DMS 273 (cell line): ENCODE data around the gene PARVB.
"Not testable (repeated sequence)": the region's sequence is repeated elsewhere in the genome, so short reads cannot be mapped to it uniquely, and the experiment has no call there.

Experiments used
- DNase-seq: peaks from one replicate; lab custom pipeline; 2025; ENCODE audit not compliant: unreplicated experiment; lab: John Stamatoyannopoulos, UW

The PARVB gene

DNA sequence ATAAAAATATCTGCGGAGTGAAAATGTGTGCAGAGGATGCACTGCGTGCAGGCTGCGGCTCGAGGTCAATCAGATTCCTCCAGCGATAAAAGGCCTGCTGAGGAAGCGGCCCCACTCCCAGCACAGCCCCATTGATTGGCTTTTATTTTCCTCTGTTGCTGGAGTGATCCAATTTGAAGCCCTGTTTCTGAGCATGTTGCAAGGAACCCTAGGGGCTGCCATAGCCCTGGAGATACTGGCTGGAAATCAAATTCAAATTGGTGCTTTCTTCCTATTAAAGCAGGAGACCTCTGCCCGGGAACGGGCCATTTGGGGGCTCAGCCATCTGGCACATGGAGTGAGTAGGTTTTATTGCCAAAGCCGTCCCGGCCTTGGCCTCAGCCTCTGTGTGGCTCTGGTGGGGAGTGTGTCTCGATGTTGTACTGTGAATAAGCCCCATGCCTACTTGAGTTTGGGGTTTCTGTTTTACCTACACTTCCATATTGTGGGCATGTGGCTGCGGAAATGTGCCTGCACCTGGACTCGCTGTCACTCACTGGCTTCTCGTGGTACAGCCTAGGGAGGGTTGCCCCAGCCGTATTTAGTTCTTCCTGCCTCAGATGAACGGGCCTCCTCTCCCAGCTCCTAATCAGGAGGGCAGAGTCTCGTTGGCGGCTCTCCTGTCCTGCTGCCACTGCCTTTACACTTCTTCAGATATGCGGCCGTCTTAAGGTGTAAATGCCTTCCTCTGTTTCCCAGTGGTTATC is 25.6 kb downstream of the PARVB start:
- DNase-seq, result peak; percentile 81

DNA sequence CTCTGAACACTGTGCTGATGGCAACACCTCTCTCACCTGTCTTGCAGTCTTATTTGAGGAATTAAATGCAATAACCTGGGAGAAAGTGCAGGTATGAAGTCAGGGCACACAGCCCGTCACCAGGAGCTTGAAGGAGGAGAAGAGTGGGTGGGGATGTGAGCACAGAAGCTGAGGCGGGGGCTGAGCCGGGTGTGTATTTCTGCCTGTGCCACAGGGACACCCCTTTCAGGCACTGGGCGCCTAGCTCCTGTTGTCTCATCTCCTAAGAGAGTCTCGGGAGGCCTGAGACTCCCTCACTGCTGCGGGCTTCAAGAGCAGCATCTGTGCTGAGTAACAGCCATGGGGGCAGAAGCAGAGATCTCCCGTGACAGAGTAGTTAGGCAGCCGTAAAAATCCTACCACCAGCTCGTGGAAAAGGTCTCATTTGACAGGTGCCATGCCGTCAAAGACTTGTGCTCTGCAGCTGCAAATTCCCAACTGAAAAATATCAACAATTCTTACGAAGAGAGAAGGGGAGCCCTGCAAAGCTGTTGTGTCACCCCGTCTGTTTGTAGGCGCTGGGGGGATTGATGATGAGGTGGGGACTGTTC is 26.8 kb downstream of the PARVB start:
- no peak for DNase-seq

DNA sequence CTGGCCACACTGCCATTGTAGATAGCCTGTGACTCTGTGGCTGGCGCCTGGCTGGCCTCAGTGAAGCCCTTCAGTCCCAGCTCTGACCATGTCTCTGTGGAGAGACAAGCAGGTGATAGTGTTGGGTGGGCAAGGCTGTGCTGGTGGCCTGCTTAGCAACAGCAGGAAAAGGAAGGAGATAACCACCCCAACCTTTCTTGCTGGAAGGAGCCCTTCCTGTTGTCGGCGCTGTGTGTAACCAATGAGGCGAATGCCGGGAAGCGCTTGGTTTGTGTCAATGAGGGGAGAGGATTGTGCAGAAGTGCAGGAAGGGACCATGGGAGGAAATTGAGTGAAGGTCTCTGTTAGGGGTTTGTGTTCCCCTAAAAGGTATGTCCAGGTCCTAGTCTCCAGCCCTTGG is 27.3 kb downstream of the PARVB start:
- no peak for DNase-seq

DNA sequence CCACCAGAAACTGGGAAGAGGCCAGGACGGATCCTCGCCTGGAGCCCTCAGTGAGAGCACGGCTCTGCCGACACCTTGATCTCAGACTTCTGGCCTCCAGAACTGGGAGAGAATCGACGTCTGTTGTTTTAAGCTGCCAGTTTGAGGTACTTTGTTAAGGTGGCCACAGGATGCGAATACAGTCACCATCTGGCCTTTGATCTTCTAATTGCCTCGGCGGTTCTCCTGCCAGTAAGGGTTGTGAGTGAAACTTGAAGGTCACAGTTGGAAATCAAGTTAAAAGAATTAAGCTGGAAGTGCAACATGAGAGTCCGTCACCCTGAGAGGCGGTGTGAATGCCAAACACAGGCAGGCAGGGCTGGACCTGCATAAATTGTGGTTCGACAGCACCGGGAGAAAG is 27.9 kb downstream of the PARVB start:
- DNase-seq, result peak; percentile 45

DNA sequence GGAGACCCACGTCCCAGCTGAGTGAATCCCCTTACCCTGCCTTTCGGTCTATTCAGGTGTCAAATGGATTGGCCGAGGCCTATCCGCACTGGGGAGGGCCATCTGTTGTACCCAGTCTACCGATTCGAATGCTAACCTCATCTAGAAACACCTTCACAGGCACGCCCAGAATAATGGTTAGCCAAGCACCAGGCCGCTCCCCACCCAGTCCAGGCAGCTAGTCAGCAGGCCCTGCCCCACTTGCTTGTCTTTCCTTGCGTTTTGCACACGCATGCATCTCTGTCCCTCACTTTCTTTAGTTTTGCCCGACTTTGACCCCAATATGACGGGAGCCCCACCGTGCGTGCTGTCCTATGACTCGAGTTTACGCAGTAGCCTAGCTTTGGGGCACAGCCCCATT is 31.7 kb downstream of the PARVB start:
- DNase-seq, result no peak

DNA sequence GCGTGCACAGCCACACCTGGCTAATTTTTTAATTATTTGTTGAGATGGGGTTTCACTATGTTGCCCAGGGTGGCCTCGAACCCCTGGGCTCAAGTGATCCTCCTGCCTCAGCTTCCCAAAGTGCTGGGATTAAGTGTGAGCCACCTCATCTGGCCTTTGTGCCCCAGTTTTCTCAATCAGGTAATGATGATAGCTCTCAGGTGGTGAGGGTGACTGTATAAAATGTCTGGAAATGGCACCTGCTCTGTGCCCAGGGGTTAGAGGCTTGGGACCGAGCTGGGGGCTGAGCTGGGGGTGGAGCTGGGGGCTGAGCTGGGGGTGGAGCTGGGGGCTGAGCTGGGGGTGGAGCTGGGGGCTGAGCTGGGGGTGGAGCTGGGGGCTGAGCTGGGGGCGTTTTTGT is 32.5 kb downstream of the PARVB start:
- not testable (repeated sequence) for DNase-seq

DNA sequence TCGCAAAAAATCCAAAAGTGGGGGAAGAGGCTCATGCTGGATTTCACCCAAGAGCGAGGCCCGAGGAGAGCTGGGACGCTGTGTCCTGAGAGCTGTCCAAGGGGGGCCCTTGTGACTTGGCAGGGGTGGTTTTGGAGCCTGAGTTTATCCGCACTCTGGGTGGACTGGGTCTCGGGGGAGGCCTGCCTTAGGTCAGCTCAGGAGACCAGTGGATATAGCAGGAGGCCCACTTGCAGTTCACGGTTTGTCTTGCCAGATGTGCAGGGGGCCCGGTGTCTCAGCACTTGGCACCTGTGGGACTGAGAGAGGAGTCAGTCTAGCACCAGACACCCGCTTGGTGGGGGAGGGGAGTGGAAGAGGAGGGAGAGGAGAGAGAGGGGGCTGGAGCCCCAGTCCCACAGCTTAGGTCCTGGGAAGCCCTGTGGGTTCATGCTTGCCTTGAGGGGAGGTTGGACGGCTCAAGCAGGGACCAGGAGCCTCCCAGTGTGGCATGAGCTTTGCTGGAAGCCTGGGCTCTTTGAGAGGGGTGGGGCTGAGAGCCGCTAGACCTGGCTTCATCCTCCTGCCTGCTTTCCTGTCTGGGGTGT is 33.4 kb downstream of the PARVB start:
- no peak for DNase-seq

DNA sequence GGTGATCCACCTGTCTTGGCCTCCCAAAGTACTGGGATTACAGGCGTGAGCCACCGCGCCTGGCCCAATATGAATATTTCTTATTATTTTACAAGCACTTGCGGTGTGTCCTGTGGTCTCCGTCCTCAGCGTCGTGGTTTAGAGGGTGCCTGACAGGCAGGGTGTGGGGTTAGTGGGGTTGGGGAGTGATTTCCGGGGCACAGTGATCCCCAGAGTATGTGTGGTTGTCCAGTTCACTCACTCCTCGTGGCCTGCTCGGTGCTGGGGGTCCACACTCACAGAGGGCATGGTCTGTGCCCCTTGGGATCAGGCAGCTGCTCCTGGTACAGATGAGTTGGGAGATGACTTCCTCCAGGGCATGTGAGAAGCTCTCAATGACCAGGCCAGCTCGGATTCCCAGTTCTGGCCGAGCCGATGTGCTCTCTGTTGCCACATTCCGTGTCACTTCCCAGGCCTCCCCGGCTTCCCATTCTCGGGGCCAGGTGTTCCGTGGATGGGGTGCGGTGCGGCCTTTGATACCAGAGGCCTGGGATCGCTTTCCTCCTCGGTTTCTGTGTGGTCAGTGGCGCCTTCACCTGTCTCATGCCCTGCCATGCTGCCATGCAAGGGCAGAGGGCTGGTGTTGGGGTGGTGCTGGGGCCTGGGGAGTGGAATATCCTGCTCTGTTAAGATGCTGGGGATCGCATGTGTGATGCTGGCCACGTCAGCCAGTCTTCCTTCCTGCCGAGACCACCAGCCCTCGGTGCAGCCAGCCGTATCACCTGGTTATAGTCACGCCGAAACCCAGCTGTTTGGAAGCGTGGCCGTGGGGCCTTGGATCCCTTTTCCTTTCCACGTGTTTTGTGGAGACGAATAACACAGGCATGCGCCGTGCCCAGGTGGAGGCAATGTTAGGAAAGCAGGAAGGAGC is 39.6 kb downstream of the PARVB start:
- no peak for DNase-seq

DNA sequence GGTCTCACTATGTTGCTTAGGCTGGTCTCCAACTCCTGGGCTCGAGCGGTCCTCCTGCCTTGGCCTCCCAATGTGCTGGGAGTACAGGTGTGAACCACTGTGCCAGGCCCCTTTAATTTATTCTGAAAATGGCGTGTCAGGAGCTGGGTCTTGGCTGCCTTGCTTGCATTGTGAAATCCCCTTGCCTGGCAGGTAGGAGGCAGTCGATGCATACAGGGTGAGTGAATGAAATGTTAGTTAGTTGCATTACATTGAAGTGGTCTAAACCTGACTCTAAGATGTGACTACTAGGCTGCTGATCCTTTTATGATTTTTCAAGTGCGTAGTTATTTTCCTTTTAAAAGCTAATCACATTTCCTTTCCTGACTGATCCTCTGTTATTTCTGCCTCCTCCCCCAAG is 42.9 kb downstream of the PARVB start:
- DNase-seq, result no peak

DNA sequence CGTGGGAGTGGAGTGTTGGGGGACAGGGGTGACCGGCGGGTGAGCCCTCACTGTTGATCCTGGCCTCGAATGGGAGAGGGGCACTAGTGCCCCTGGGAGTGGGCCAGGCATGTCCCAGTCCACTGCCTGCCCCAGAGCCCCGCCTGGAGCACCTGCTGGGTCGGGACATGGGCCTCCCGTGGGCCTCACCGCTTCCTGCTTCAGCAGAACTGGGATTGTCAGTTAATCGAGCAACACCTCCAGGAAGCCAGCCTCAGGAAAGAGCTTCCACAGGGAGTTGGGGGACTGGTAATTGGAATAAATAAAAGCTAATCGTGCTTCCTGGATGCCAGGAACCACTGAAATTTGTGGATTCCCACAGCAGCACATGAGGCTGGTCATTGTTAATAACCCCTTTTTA is 43.8 kb downstream of the PARVB start:
- no peak for DNase-seq

DNA sequence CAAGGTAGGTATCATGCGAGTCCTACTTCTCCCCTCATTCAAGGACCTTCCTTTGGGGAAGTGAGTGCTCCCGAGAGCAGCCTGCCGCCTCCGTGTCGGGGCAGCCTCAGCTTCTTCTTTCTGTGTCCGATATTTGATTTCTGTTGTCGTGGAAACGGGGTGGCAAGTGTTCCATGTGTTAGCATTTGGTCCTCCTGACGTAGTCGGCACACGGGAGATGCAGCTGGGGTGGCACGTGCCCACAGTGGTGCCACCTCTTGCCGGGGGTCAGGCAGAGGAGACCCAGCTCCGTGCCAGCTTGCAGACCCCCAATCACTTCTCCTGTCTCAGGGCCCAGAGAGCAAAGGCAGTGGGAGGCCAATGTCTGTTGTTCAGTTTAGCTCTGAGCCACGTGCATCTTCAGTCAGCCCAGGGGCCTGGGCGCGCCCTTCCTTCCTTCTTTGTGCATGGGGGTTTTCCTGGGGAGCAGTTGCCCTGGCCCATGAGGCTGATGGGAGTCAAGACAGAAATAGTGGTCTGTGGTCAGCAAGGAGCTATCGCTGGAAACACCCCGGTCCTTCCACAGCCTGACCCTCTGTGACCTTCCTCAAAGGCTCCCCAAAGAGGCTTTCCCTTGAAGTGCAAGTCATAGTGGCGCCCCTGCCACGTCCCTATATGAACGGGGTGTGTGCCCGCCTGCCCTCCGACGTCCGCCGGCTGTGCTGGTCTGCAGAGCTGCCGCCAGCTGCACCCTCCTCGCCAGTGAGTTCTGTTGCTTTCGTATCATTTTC is 44.5 kb downstream of the PARVB start:
- no peak for DNase-seq

DNA sequence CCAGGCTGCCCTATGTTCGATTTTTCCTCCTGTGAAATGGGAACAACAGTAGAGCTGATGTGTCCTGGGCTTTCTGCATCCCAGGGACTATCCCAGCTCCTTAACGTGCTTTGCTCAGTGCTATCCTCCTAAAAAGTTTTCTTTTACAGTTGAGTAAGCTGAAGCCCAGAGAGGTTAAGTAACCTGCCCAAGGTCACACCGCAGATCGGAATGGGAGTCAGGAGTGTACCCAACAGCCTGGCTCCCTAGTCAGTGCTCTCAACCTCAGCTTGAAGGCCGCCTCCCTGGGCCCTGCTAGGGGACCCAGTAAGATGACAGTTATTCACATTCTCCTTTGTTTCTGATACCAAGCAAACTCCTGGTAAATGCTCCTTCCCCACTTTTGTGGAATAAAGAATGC is 45.9 kb downstream of the PARVB start:
- no peak for DNase-seq

DNA sequence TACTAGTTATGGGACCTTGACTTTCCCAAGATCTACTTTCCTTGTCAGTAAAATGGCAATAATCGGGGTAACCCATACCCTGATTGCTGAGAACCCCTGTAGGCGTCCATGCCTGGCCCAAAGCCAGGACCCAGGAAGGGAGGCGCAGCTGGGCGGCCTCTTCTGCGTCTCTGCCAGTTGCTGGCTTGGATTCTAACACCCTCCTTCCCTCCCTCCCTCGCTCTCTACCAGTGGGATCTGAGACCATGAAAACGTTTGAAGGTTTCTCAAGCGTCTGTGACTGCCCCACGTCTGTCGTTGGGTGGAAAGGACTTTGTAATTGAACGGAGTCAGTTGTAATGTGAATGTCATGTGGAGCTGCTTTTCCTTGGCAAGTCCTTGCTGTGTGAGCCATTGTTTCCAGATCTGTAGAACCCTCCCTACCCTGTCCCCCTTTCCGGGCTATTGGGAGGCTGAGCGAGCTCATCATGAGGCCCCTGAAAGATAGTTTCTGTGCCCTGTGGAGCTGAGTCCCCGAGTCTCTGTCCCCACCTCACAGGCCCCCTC is 47.8 kb downstream of the PARVB start:
- DNase-seq, result no peak

DNA sequence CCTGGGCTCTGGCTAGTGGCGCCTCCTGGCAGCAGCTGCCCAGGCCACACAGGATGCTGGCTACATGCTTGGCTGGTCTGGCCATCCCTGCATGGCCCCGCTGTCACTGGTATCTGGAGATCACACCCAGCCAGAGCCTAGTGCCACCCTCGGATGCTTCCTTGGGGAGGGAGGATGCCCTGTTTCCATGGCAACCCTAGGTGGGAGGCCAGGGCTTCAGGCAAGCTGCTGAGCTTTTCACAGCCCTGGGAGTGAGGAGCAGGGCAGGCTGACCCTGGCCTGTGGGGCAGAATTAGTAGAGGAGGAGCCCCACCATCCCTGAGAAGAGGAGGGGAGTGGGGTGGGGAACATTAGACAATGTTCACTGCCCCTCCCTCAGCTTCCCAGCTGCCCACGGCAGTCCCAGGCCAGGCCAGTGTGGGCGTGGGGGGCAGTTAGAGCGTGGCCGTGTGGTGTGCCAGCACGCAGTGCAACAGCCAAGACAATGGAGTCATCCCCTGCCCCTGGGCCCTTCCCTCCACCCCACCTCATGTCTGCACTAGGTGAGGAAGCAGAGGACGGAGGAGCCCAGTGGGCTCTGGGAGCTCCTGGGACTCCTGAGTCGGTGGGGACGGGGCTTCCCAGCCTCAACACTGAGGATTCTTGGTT is 50.4 kb downstream of the PARVB start:
- no peak for DNase-seq

DNA sequence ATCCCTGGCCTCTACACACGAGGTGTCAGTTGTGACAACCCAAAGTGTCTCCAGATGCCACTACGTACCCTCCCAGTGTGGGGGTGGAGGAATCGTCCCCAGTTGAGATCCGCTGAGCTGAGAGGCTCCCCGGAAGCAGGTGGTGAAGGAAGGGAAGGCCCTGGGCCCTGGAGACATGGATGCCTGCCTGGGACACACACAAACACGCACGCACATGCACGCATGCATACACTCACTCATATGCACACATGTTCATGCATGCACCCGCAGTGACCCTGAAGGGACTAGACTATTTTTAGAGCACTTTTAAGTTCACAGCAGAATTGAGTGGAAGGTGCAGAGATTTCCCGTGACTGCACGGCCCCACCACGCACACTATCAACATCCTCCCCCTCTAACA is 50.9 kb downstream of the PARVB start:
- DNase-seq, result no peak

DNA sequence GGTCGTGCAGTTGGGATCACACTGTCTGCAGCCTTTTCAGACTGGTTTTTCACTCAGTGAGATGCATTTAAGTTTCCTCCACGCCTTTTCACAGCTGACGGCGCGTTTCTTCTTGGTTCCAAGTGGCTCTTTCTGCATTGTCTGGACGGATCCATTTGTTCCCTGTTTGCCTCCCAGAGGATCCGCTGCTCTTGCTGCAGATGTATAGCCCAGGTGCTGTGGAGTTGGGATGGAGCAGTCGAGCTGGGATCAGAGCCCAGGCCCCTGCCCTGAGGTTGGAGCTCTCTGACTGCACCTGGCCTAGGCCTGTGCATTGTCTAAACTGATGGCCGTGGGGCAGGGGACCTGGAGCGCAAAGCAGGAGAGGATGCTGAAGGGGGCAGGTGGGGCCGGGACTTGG is 51.6 kb downstream of the PARVB start:
- no peak for DNase-seq

DNA sequence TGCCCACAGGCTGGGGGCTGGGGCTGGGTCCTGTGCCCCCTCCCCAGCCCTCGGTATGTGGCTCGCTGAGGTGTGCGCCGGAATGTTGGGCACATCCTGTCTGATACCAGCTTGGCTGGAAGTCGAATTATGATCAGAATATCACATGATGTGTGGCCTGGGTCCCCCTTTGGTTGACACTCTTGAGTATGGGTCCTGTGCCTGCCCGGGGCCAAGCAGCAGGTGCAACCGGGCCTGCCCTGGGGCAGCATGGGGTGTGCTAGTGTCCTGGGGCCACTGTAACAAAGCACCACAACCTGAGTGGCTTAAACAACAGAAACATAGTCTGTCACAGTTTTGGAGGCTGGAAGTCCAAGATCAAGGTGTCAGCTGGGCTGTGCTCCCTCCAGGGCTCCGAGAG is 52.7 kb downstream of the PARVB start:
- DNase-seq, result no peak

DNA sequence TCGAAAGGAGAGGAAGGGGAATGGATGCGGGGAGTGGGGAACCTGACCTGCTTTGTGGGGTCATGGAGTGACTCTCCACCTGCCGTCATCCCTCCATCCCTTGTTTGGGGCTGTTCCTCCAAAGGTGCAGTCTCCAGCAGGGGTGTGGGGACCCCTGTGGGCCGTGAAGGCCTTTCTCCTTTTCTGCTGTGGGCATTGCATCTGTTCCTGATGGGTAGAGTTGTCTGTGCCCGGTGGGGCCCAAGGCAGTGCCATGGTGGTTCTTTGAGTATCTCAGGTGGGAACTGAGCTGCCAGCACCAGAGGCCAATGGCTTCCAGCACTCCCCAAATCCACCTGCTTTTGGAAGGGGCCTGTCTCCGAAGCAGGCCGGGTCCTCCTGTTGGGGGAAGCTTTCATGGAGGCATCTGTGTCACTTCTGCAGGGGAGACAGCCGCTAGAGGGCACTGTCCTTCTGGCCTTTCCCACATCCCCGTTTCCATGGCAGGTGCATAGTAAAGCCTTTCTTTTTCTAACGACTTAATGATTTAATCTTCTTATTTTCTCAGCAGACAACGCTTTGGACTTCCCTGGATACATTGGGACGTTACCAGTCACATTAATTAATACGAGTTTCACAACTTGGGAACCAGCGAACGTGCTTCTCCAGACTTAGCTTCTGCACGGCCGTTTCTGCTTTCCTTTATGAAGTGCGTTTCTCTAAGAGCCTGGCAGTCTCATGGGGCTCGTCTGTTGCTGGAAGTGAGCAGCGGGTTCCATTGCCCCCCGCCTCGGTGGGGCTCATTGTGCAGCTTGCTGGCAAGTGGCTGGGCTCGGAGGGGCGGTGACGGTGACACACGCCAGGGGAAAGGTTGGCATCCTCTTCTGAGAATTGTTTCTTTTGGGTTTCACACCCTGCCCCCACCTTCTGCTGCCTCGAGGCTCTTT is 57.1 kb downstream of the PARVB start:
- DNase-seq, result peak; percentile 74

DNA sequence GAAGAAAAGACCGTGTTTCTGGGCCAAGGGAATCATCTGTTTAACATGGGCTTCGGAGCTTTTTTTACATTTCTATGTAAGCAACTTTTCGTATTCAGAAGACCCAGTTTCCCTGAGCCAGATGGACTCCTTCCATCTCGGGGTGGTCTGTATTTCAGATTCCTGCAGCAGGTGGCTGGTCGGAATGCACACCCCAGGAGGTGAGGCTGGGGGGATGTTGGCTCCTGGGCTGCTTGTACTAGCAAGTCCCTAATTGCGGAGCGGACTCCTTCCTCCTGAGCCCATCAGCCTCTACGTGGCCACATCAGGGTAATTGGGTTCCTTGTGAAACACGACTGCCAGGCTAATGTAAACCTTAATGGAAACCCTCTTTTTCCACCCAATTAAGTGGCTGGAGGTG is 58.7 kb downstream of the PARVB start:
- no peak for DNase-seq
